Activated naive CD4-positive, alpha-beta T cell treated with anti-CD3 and anti-CD28 coated beads, Interleukin-2, amount 50 U/mL, for 16 hours (primary cell): ENCODE results near the gene OPA1.
A peak's percentile ranks its signal among the peaks of the same experiment; 100 is the strongest.
"Not testable (repeated sequence)": the region's sequence is repeated elsewhere in the genome, so short reads cannot be mapped to it uniquely, and the experiment has no call there.

Experiments used
- DNase-seq: peaks from one replicate; pipeline ENCODE4 v3.0.0-alpha.2; 2020

Gene OPA1

GRCh38 chr3:193593668-193594030 lies 641 bp downstream of the OPA1 start:
- DNase-seq = peak; percentile 49

GRCh38 chr3:193594946-193595689 lies 2.1 kb downstream of the OPA1 start:
- no peak for DNase-seq

GRCh38 chr3:193595939-193596487 lies 3.0 kb downstream of the OPA1 start:
- no peak for DNase-seq

GRCh38 chr3:193598202-193598601 lies 5.2 kb downstream of the OPA1 start:
- no peak for DNase-seq

- DNase-seq = no peak
Observed at GRCh38 chr3:193599393-193599792, 6.4 kb downstream of the OPA1 start.

- DNase-seq = peak; percentile 33
Observed at GRCh38 chr3:193605876-193606275, 12.9 kb downstream of the OPA1 start.

- not testable (repeated sequence) for DNase-seq
Observed at GRCh38 chr3:193606892-193607291, 13.9 kb downstream of the OPA1 start.

- DNase-seq = not testable (repeated sequence)
Observed at GRCh38 chr3:193610516-193610915, 17.5 kb downstream of the OPA1 start.

- no peak for DNase-seq
Observed at GRCh38 chr3:193614430-193614829, 21.4 kb downstream of the OPA1 start.

GRCh38 chr3:193617628-193618027 lies 24.6 kb downstream of the OPA1 start:
- no peak for DNase-seq

- DNase-seq = no peak
Observed at GRCh38 chr3:193620057-193620456, 27.0 kb downstream of the OPA1 start.

GRCh38 chr3:193620650-193621049 lies 27.6 kb downstream of the OPA1 start:
- no peak for DNase-seq

- no peak for DNase-seq
Observed at GRCh38 chr3:193621127-193621526, 28.1 kb downstream of the OPA1 start.

GRCh38 chr3:193630005-193630404 lies 37.0 kb downstream of the OPA1 start:
- DNase-seq = no peak

- no peak for DNase-seq
Observed at GRCh38 chr3:193637831-193638230, 44.8 kb downstream of the OPA1 start.

- no peak for DNase-seq
Observed at GRCh38 chr3:193638833-193639232, 45.8 kb downstream of the OPA1 start.

- DNase-seq = no peak
Observed at GRCh38 chr3:193640165-193640715, 47.2 kb downstream of the OPA1 start.

GRCh38 chr3:193640728-193641439 lies 47.9 kb downstream of the OPA1 start:
- no peak for DNase-seq

GRCh38 chr3:193641440-193641775 lies 48.4 kb downstream of the OPA1 start:
- DNase-seq = no peak

GRCh38 chr3:193645806-193646205 lies 52.8 kb downstream of the OPA1 start:
- DNase-seq = no peak

GRCh38 chr3:193648542-193649076 lies 55.6 kb downstream of the OPA1 start:
- DNase-seq = no peak

GRCh38 chr3:193650585-193650984 lies 57.6 kb downstream of the OPA1 start:
- no peak for DNase-seq

- DNase-seq = no peak
Observed at GRCh38 chr3:193655831-193656433, 62.9 kb downstream of the OPA1 start.
